Measurements from ENCODE around the gene IL25.
"Not testable (repeated sequence)": the region's sequence is repeated elsewhere in the genome, so short reads cannot be mapped to it uniquely, and the experiment has no call there.

The IL25 gene

GRCh38 chr14:23399591-23399990 lies 27.0 kb downstream of the IL25 start:
- no peak for TF ChIP-seq CTCF (IDR thresholded peaks at IDR 0.05; ENCODE audit: insufficient read depth, low read depth, low read length, missing control alignments)
- no peak overlapping the region for H3K4me3 ChIP-seq (ENCODE audit: low read length)

GRCh38 chr14:23400496-23401149 lies 28.0 kb downstream of the IL25 start:
- H3K4me3 ChIP-seq (ENCODE audit: low read length); DNase-seq (ENCODE audit: low read depth): not testable (repeated sequence)

More at GRCh38 chr14:23399591-23399990, 27.0 kb downstream of the IL25 start:
- no peak for DNase-seq (ENCODE audit: low read depth)

GRCh38 chr14:23401291-23401690 lies 28.7 kb downstream of the IL25 start:
- no peak for DNase-seq (ENCODE audit: low read depth)
- no peak for TF ChIP-seq CTCF (IDR thresholded peaks at IDR 0.05; ENCODE audit: insufficient read depth, low read depth, low read length, missing control alignments)
- no peak overlapping the region for H3K4me3 ChIP-seq (ENCODE audit: low read length)

GRCh38 chr14:23402296-23403138 lies 29.9 kb downstream of the IL25 start:
- no peak for DNase-seq (ENCODE audit: low read depth)
- no peak for TF ChIP-seq CTCF (IDR thresholded peaks at IDR 0.05; ENCODE audit: insufficient read depth, low read depth, low read length, missing control alignments)
- no peak overlapping the region for H3K4me3 ChIP-seq (ENCODE audit: low read length)

GRCh38 chr14:23403139-23403438 lies 30.5 kb downstream of the IL25 start:
- TF ChIP-seq CTCF (IDR thresholded peaks at IDR 0.05; ENCODE audit: insufficient read depth, low read depth, low read length, missing control alignments) = no peak
- DNase-seq (ENCODE audit: low read depth) = no peak
- H3K4me3 ChIP-seq (ENCODE audit: low read length) = no peak overlapping the region

GRCh38 chr14:23403908-23404307 lies 31.3 kb downstream of the IL25 start:
- no peak overlapping the region for H3K4me3 ChIP-seq (ENCODE audit: low read length)
- DNase-seq (ENCODE audit: low read depth) = no peak
- no peak for TF ChIP-seq CTCF (IDR thresholded peaks at IDR 0.05; ENCODE audit: insufficient read depth, low read depth, low read length, missing control alignments)

- TF ChIP-seq CTCF (IDR thresholded peaks at IDR 0.05; ENCODE audit: insufficient read depth, low read depth, low read length, missing control alignments) = no peak
- no peak for DNase-seq (ENCODE audit: low read depth)
- no peak overlapping the region for H3K4me3 ChIP-seq (ENCODE audit: low read length)
Observed at GRCh38 chr14:23404331-23404900, 31.8 kb downstream of the IL25 start.
